ENCODE measurements around the gene COX6B2.

- TF ChIP-seq CTCF (IDR thresholded peaks at IDR 0.05 in 4 of 5, conservative IDR thresholded peaks at IDR 0.05 in 1 of 5) (no peak), POLR2A (IDR thresholded peaks at IDR 0.05) (no peak)
Observed at GRCh38 chr19:55389386-55390317, 35.1 kb upstream of the COX6B2 start.

Measured in gastrocnemius medialis (tissue), 4 donors.